SK-N-MC (cell line): ENCODE data around the gene PYROXD2.

Experiments
- DNase-seq: peaks from one replicate; pipeline ENCODE4 v3.0.0-alpha.2; 2011; ENCODE audit warnings: low read depth, low spot score
- H3K27ac ChIP-seq: fragments of 200-600 bp; sonication (generic); 2 replicates; pipeline ENCODE4 v1.5.1; 2016; ENCODE audit warnings: mixed run types
- H3K36me3 ChIP-seq: fragments of 200-600 bp; sonication (generic); 2 replicates; pipeline ENCODE4 v1.6.1; 2017; ENCODE audit warnings: antibody characterized with exemption, low read length, mixed read lengths; ENCODE audit not compliant: insufficient read depth
- H3K4me3 ChIP-seq: fragments of 200-600 bp; sonication (generic); 2 replicates; pipeline ENCODE4 v1.5.1; 2016
- H3K9ac ChIP-seq: fragments of 200-600 bp; sonication (generic); 2 replicates; pipeline ENCODE4 v1.8.0; 2017; ENCODE audit warnings: mixed run types, mixed read lengths; ENCODE audit not compliant: insufficient read length
- H3K9me3 ChIP-seq: fragments of 200-600 bp; sonication (generic); 2 replicates; pipeline ENCODE4 v1.6.1; 2017; ENCODE audit warnings: low read depth, mild to moderate bottlenecking, antibody characterized with exemption, low read length, moderate library complexity, mixed read lengths
- EZH2 ChIP-seq: fragments of 200-600 bp; sonication (generic); IDR thresholded peaks from one replicate; pipeline ENCODE4 v1.6.1; 2017; ENCODE audit warnings: antibody characterized with exemption
- FOXP2 ChIP-seq: optimal IDR thresholded peaks from 2 replicates; pipeline ENCODE3; 2011; ENCODE audit warnings: mild to moderate bottlenecking, moderate library complexity; ENCODE audit not compliant: insufficient read depth; ENCODE audit errors: extremely low read length, control extremely low read depth
- POLR2AphosphoS5 ChIP-seq: IDR thresholded peaks from 2 replicates; pipeline ENCODE4 v1.6.1; 2012; ENCODE audit warnings: mild to moderate bottlenecking, low read depth, low read length, borderline replicate concordance

The PYROXD2 gene

DNA sequence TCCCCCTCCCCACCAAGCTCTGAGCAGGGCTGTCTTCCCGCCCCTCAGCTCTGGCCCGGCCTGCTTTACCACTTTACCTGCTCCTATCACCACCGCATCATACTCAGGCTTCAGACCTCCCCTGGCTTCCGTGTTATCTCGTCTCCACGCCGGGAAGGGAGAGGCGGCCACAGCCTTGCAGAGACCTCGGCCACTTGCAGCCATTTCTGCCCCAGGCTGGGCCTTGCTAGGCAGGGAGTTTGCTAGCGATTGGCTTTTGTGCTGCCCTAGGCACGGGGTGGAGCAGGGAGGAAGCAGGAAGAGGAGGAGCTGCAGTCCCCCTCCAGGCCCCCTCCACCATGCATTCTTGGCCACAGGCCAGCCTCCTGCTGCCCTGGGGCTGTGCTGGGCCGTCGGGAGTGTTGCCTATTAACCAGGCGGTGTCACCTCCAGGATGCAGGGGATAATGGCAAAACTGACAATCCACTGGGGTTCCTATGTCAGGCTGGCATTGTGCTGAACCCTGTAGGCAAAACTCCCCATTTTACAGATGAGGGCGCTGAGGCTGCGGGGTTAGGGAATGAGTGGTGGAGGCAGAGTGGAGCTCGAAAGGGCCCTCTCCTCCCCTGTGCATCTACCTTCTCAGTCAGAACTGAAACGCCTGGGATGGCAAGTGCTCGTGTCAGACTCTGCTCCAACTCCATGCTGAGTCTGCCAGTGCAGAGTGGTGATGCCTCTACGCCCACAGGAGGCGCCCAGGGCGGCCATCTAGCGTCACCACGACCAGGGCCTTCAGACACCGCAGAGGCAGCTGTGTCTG, at the start of gene PYROXD2:
PYROXD2 (minus strand) TSS at position 251 of the 799 bp plus-strand sequence; CDS start at position 204, 47 bp downstream.
- Histone ChIP-seq H3K9ac (peak within 1 kb of the TSS; percentile 71), H3K27ac (peak within 1 kb of the TSS; percentile 54; the same call in 1 of the 2 replicates), H3K4me3 (peak within 1 kb of the TSS; percentile 84), H3K36me3 (no peaks in the 10 kb centered on the region), H3K9me3 (no peaks in the 10 kb centered on the region)
- DNase-seq: no peak
- TF ChIP-seq EZH2 (no peak), POLR2AphosphoS5 (peak; percentile 90; the same call in 1 of the 2 replicates)

- DNase-seq: no peak
- no peaks in the 10 kb centered on the region for H3K36me3 ChIP-seq
- TF ChIP-seq POLR2AphosphoS5 (no peak), EZH2 (no peak), FOXP2 (no peak)
- H3K4me3 ChIP-seq: no peak overlapping the region
- no peak overlapping the region for H3K27ac ChIP-seq
- H3K9me3 ChIP-seq: no peaks in the 10 kb centered on the region
- H3K9ac ChIP-seq: no peak overlapping the region
Observed at GRCh38 chr10:98463976-98464754, 49.2 kb upstream of the PYROXD2 start.

GRCh38 chr10:98463016-98463415, 48.0 kb upstream of the PYROXD2 start:
- Histone ChIP-seq H3K36me3 (no peaks in the 10 kb centered on the region), H3K27ac (no peak overlapping the region), H3K9ac (no peak overlapping the region), H3K9me3 (no peaks in the 10 kb centered on the region), H3K4me3 (no peak overlapping the region)
- no peak for TF ChIP-seq POLR2AphosphoS5
- TF ChIP-seq FOXP2: no peak
- no peak for TF ChIP-seq EZH2
- no peak for DNase-seq

- Histone ChIP-seq H3K27ac (no peak overlapping the region), H3K36me3 (no peaks in the 10 kb centered on the region)
Observed at GRCh38 chr10:98461500-98461842, 46.5 kb upstream of the PYROXD2 start.

DNA sequence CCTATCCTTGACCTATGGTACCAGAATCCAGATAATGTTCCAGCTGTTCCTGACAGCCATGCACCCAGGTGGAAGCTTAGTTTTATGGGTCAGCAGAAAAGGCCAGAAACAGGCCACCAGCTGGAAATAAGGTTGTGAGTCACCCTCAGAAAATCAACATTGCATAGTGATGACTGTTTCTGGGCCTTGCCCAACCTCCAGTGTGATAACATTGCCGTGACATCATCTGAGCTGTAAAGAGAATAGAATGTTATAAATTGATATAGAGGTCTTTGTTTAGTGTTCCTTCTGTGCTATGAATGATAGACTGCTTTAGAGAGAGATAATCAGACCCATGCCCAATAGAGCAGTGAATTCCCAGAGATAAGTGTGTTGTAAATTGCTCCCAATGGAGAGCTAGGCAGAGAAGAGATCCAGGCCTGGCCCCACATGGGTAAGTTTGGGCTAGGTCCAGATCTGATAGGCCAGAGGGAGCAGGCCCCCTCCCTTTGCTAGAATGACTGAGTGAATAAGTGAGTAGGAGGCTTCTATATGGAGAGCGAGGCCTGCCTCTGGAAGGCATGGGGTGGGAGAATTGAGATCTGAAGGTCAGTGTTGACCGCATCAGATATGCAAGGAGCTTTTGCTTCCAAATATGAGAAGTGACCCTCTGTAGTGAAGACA, 46.0 kb upstream of the PYROXD2 start:
- Histone ChIP-seq H3K27ac (no peak overlapping the region), H3K36me3 (no peaks in the 10 kb centered on the region), H3K9ac (no peak overlapping the region), H3K4me3 (no peak overlapping the region), H3K9me3 (no peaks in the 10 kb centered on the region)
- TF ChIP-seq FOXP2: no peak
- TF ChIP-seq POLR2AphosphoS5: no peak
- TF ChIP-seq EZH2: no peak
- no peak for DNase-seq

More at GRCh38 chr10:98461500-98461842, 46.5 kb upstream of the PYROXD2 start:
- no peak overlapping the region for H3K4me3 ChIP-seq
- H3K9me3 ChIP-seq: no peaks in the 10 kb centered on the region
- TF ChIP-seq FOXP2 (no peak), EZH2 (no peak), POLR2AphosphoS5 (no peak)
- H3K9ac ChIP-seq: no peak overlapping the region
- DNase-seq: no peak

GRCh38 chr10:98458809-98459784, 44.1 kb upstream of the PYROXD2 start:
- DNase-seq: no peak
- Histone ChIP-seq H3K4me3 (no peak overlapping the region), H3K36me3 (no peaks in the 10 kb centered on the region), H3K9me3 (no peaks in the 10 kb centered on the region), H3K9ac (no peak overlapping the region), H3K27ac (no peak overlapping the region)
- no peak for TF ChIP-seq POLR2AphosphoS5
- TF ChIP-seq EZH2: no peak
- no peak for TF ChIP-seq FOXP2

DNA sequence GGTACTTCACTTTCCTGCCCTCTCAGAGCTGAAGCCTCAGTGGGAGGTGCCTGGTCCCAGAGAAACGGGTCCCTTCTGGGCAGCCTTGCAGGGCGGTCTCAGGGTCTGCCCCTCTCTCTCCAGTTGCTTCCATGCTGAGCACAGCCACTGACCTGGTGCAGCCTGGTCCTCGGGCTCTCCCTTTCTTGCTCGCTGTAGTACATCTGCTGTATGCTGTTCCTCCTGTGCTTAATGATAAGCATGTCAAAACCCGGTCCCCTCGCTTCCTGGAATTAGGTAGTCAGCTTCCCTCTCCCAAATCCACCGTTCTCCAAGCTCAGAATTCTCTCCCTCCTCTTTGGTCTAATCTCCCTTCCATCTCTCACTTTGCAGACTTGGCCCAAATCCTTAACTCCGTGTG, 42.7 kb upstream of the PYROXD2 start:
- no peaks in the 10 kb centered on the region for H3K9me3 ChIP-seq
- H3K27ac ChIP-seq: no peak overlapping the region
- H3K36me3 ChIP-seq: no peaks in the 10 kb centered on the region
- TF ChIP-seq POLR2AphosphoS5 (no peak), FOXP2 (no peak), EZH2 (no peak)
- H3K4me3 ChIP-seq: no peak overlapping the region
- no peak overlapping the region for H3K9ac ChIP-seq
- no peak for DNase-seq
